ENCODE measurements around the gene TLDC2. TPM values are rescaled to one million over a fixed set of nuclear protein-coding genes. Genes with fewer than 3 reads are reported as not detected.

Gene TLDC2
- total and polyA plus RNA-seq, 4 donors, result 0.05 to 0.33 (median 0.08) TPM; not detected in 1

DNA sequence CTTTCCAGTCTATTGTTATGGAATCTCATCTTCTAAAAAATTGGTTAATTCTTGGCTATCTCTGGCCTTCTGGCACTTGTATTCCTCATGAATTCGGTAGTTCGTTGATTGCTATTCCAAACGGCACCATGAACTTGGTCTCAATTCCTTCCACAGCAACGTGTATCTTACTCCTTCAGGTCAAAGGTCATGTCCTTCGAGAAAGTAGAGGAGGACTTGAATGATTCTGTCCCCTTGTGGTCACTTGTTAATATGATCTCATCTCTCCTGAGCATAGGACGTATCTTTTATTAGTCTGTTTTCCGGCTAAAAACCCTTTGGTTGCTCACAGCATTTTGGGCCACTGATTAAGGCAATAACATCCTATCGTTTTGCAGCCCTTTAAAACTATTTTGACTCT, 9.4 kb downstream of the TLDC2 start:
- Histone ChIP-seq H3K9me3 (ENCODE audit: control insufficient read depth in 4 of 4, low read length in 3 of 4) (no peaks in the 10 kb centered on the region), H3K4me3 (ENCODE audit: low read depth in 1 of 3, low read length in 3 of 3) (no peak overlapping the region), H3K4me1 (ENCODE audit: control insufficient read depth in 4 of 4, insufficient read depth in 4 of 4, low read length in 3 of 4) (peaks cover 0 to 7% (median 3%) of the 10 kb centered on the region in 4 donors), H3K27ac (ENCODE audit: low read depth in 1 of 2, low read length in 2 of 2) (no peak overlapping the region), H3K36me3 (ENCODE audit: control insufficient read depth in 4 of 4, insufficient read depth in 3 of 4, low read depth in 1 of 4, low read length in 3 of 4) (peaks cover 0 to 3% (median 3%) of the 10 kb centered on the region in 4 donors), H3K27me3 (ENCODE audit: control insufficient read depth in 4 of 4, insufficient read depth in 4 of 4, low read length in 3 of 4) (no peaks in the 10 kb centered on the region), H3K9ac (ENCODE audit: low read depth in 1 of 2, low read length in 2 of 2) (no peak overlapping the region)
- no peak for DNase-seq (ENCODE audit: low spot score)
- WGBS, result 61% methylated on average over 8 of the region's 8 CpGs
- TF ChIP-seq, protein P1, sequence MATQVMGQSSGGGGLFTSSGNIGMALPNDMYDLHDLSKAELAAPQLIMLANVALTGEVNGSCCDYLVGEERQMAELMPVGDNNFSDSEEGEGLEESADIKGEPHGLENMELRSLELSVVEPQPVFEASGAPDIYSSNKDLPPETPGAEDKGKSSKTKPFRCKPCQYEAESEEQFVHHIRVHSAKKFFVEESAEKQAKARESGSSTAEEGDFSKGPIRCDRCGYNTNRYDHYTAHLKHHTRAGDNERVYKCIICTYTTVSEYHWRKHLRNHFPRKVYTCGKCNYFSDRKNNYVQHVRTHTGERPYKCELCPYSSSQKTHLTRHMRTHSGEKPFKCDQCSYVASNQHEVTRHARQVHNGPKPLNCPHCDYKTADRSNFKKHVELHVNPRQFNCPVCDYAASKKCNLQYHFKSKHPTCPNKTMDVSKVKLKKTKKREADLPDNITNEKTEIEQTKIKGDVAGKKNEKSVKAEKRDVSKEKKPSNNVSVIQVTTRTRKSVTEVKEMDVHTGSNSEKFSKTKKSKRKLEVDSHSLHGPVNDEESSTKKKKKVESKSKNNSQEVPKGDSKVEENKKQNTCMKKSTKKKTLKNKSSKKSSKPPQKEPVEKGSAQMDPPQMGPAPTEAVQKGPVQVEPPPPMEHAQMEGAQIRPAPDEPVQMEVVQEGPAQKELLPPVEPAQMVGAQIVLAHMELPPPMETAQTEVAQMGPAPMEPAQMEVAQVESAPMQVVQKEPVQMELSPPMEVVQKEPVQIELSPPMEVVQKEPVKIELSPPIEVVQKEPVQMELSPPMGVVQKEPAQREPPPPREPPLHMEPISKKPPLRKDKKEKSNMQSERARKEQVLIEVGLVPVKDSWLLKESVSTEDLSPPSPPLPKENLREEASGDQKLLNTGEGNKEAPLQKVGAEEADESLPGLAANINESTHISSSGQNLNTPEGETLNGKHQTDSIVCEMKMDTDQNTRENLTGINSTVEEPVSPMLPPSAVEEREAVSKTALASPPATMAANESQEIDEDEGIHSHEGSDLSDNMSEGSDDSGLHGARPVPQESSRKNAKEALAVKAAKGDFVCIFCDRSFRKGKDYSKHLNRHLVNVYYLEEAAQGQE (IDR thresholded peaks at IDR 0.05), result no peak
- TF ChIP-seq, protein P2, sequence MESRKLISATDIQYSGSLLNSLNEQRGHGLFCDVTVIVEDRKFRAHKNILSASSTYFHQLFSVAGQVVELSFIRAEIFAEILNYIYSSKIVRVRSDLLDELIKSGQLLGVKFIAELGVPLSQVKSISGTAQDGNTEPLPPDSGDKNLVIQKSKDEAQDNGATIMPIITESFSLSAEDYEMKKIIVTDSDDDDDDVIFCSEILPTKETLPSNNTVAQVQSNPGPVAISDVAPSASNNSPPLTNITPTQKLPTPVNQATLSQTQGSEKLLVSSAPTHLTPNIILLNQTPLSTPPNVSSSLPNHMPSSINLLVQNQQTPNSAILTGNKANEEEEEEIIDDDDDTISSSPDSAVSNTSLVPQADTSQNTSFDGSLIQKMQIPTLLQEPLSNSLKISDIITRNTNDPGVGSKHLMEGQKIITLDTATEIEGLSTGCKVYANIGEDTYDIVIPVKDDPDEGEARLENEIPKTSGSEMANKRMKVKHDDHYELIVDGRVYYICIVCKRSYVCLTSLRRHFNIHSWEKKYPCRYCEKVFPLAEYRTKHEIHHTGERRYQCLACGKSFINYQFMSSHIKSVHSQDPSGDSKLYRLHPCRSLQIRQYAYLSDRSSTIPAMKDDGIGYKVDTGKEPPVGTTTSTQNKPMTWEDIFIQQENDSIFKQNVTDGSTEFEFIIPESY (IDR thresholded peaks at IDR 0.05), result no peak
- TF ChIP-seq GABPA (IDR thresholded peaks at IDR 0.05 in 1 of 2, conservative IDR thresholded peaks at IDR 0.05 in 1 of 2) (no peak), HNF4G (IDR thresholded peaks at IDR 0.05) (no peak), RAD21 (IDR thresholded peaks at IDR 0.05) (no peak), FOXA2 (IDR thresholded peaks at IDR 0.05) (no peak), YY1 (IDR thresholded peaks at IDR 0.05) (no peak), TAF1 (conservative IDR thresholded peaks at IDR 0.05) (no peak), FOXA1 (IDR thresholded peaks at IDR 0.05) (no peak), SP1 (IDR thresholded peaks at IDR 0.05) (no peak), EGR1 (IDR thresholded peaks at IDR 0.05; ENCODE audit: low read depth in 2 of 2) (no peak), ATF3 (IDR thresholded peaks at IDR 0.05) (no peak), NR2F2 (IDR thresholded peaks at IDR 0.05) (no peak), JUND (IDR thresholded peaks at IDR 0.05) (no peak)
- TF ChIP-seq, protein P3, sequence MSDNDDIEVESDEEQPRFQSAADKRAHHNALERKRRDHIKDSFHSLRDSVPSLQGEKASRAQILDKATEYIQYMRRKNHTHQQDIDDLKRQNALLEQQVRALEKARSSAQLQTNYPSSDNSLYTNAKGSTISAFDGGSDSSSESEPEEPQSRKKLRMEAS (IDR thresholded peaks at IDR 0.05), result no peak
- TF ChIP-seq, protein P4, sequence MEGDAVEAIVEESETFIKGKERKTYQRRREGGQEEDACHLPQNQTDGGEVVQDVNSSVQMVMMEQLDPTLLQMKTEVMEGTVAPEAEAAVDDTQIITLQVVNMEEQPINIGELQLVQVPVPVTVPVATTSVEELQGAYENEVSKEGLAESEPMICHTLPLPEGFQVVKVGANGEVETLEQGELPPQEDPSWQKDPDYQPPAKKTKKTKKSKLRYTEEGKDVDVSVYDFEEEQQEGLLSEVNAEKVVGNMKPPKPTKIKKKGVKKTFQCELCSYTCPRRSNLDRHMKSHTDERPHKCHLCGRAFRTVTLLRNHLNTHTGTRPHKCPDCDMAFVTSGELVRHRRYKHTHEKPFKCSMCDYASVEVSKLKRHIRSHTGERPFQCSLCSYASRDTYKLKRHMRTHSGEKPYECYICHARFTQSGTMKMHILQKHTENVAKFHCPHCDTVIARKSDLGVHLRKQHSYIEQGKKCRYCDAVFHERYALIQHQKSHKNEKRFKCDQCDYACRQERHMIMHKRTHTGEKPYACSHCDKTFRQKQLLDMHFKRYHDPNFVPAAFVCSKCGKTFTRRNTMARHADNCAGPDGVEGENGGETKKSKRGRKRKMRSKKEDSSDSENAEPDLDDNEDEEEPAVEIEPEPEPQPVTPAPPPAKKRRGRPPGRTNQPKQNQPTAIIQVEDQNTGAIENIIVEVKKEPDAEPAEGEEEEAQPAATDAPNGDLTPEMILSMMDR (IDR thresholded peaks at IDR 0.05; ENCODE audit: low read depth, low read length, missing input control), result no peak
